Neural cell (in vitro differentiated cells): ENCODE measurements around the gene SH3D19.
"Not testable (repeated sequence)": the region's sequence is repeated elsewhere in the genome, so short reads cannot be mapped to it uniquely, and the experiment has no call there.

Experiments
- EZH2 ChIP-seq: fragments of 200-600, 300-800 bp; shearing (Covaris generic), sonication (generic); IDR thresholded peaks from 2 replicates; pipeline ENCODE4 v1.6.1; 2014; ENCODE audit warnings: antibody characterized with exemption, low read length, borderline replicate concordance, mild to moderate bottlenecking; ENCODE audit not compliant: insufficient read depth, poor library complexity, severe bottlenecking
- MXI1 ChIP-seq: fragments of 450-650 bp; conservative IDR thresholded peaks from 2 replicates; pipeline ENCODE4 v1.6.1; 2014; ENCODE audit warnings: antibody characterized with exemption, mild to moderate bottlenecking; ENCODE audit not compliant: poor library complexity, severe bottlenecking
- POLR2AphosphoS5 ChIP-seq: IDR thresholded peaks from 2 replicates; pipeline ENCODE4 v1.6.1; 2012
- RAD21 ChIP-seq: fragments of 450-650 bp; conservative IDR thresholded peaks from 2 replicates; pipeline ENCODE4 v1.6.1; 2014; ENCODE audit warnings: antibody characterized with exemption, mild to moderate bottlenecking, moderate library complexity
- SMC3 ChIP-seq: fragments of 450-650 bp; conservative IDR thresholded peaks from 2 replicates; pipeline ENCODE4 v1.6.1; 2014; ENCODE audit warnings: antibody characterized with exemption, mild to moderate bottlenecking, moderate library complexity; ENCODE audit not compliant: poor library complexity
- TF ChIP-seq, protein P1 (sequence below): fragments of 450-650 bp; IDR thresholded peaks from 2 replicates; pipeline ENCODE4 v1.5.1; 2014; ENCODE audit warnings: antibody characterized with exemption, mild to moderate bottlenecking, moderate library complexity; ENCODE audit not compliant: poor library complexity, severe bottlenecking
- TF ChIP-seq, protein P2 (sequence below): IDR thresholded peaks from 2 replicates; pipeline ENCODE4 v1.6.1; 2012; ENCODE audit warnings: borderline replicate concordance

DNA sequence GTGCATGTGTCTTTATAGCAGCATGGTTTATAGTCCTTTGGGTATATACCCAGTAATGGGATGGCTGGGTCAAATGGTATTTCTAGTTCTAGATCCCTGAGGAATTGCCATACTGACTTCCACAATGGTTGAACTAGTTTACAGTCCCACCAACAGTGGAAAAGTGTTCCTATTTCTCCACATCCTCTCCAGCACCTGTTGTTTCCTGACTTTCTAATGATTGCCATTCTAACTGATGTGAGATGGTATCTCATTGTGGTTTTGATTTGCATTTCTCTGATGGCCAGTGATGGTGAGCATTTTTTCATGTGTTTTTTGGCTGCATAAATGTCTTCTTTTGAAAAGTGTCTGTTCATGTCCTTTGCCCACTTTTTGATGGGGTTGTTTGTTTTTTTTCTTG is 56.5 kb downstream of the SH3D19 start:
- TF ChIP-seq, protein P1, sequence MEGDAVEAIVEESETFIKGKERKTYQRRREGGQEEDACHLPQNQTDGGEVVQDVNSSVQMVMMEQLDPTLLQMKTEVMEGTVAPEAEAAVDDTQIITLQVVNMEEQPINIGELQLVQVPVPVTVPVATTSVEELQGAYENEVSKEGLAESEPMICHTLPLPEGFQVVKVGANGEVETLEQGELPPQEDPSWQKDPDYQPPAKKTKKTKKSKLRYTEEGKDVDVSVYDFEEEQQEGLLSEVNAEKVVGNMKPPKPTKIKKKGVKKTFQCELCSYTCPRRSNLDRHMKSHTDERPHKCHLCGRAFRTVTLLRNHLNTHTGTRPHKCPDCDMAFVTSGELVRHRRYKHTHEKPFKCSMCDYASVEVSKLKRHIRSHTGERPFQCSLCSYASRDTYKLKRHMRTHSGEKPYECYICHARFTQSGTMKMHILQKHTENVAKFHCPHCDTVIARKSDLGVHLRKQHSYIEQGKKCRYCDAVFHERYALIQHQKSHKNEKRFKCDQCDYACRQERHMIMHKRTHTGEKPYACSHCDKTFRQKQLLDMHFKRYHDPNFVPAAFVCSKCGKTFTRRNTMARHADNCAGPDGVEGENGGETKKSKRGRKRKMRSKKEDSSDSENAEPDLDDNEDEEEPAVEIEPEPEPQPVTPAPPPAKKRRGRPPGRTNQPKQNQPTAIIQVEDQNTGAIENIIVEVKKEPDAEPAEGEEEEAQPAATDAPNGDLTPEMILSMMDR = not testable (repeated sequence)
- not testable (repeated sequence) for TF ChIP-seq POLR2AphosphoS5, EZH2, RAD21, MXI1, SMC3
- TF ChIP-seq, protein P2, sequence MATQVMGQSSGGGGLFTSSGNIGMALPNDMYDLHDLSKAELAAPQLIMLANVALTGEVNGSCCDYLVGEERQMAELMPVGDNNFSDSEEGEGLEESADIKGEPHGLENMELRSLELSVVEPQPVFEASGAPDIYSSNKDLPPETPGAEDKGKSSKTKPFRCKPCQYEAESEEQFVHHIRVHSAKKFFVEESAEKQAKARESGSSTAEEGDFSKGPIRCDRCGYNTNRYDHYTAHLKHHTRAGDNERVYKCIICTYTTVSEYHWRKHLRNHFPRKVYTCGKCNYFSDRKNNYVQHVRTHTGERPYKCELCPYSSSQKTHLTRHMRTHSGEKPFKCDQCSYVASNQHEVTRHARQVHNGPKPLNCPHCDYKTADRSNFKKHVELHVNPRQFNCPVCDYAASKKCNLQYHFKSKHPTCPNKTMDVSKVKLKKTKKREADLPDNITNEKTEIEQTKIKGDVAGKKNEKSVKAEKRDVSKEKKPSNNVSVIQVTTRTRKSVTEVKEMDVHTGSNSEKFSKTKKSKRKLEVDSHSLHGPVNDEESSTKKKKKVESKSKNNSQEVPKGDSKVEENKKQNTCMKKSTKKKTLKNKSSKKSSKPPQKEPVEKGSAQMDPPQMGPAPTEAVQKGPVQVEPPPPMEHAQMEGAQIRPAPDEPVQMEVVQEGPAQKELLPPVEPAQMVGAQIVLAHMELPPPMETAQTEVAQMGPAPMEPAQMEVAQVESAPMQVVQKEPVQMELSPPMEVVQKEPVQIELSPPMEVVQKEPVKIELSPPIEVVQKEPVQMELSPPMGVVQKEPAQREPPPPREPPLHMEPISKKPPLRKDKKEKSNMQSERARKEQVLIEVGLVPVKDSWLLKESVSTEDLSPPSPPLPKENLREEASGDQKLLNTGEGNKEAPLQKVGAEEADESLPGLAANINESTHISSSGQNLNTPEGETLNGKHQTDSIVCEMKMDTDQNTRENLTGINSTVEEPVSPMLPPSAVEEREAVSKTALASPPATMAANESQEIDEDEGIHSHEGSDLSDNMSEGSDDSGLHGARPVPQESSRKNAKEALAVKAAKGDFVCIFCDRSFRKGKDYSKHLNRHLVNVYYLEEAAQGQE = not testable (repeated sequence)
